Ishikawa (cell line): Measurements from ENCODE around the gene NFE2L2.

ENCODE experiments used
- CEBPB ChIP-seq: IDR thresholded peaks from 2 replicates; pipeline ENCODE4 v1.6.1; 2012
- CREB1 ChIP-seq: IDR thresholded peaks from 2 replicates; pipeline ENCODE4 v1.6.1; 2012; ENCODE audit warnings: low read depth
- EGR1 ChIP-seq: IDR thresholded peaks from 2 replicates; pipeline ENCODE4 v1.6.1; 2012
- EP300 ChIP-seq: IDR thresholded peaks from 2 replicates; pipeline ENCODE4 v1.6.1; 2012; ENCODE audit warnings: borderline replicate concordance
- FOXM1 ChIP-seq: IDR thresholded peaks from 2 replicates; pipeline ENCODE4 v1.6.1; 2012; ENCODE audit warnings: low read depth, borderline replicate concordance
- NFIC ChIP-seq: IDR thresholded peaks from 2 replicates; pipeline ENCODE4 v1.6.1; 2012
- RAD21 ChIP-seq: IDR thresholded peaks from 2 replicates; pipeline ENCODE4 v1.6.1; 2012; ENCODE audit warnings: low read depth
- TAF1 ChIP-seq: IDR thresholded peaks from 2 replicates; pipeline ENCODE4 v1.6.1; 2012; ENCODE audit warnings: low read depth, mild to moderate bottlenecking
- TCF12 ChIP-seq: IDR thresholded peaks from 2 replicates; pipeline ENCODE4 v1.6.1; 2012; ENCODE audit warnings: low read depth
- TEAD4 ChIP-seq: IDR thresholded peaks from 2 replicates; pipeline ENCODE4 v1.6.1; 2012
- YY1 ChIP-seq: IDR thresholded peaks from 2 replicates; pipeline ENCODE4 v1.6.1; 2012; ENCODE audit warnings: low read depth
- ZBTB7A ChIP-seq: IDR thresholded peaks from 2 replicates; pipeline ENCODE4 v1.6.1; 2012; ENCODE audit warnings: low read depth
- TF ChIP-seq, protein P1 (sequence below): IDR thresholded peaks from 2 replicates; pipeline ENCODE4 v1.6.1; 2012
- TF ChIP-seq, protein P2 (sequence below): IDR thresholded peaks from 2 replicates; pipeline ENCODE4 v1.6.1; 2012
- TF ChIP-seq, protein P3 (sequence below): IDR thresholded peaks from 2 replicates; pipeline ENCODE4 v1.6.1; 2012; ENCODE audit warnings: low read depth, mild to moderate bottlenecking

NFE2L2 gene

DNA sequence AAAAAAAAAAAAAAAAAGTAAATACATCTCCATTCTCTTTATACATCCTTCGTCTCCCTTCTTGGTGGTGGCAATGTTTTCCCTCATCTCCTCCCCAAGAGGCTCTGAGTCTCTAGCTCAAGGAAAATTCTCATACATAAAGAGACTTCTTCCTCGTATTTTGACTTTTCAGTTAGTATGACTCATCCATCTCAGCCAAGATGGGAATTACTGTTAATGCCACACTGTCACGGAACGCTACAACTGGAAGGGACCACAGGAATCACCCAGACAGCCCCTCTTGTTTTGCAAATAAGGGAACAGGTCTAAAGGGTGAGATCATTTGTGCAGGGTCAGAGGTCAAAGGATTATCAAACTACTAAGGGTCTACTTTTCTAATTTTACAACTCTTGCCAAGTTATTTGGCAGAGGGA, 19.5 kb downstream of the NFE2L2 start:
- TF ChIP-seq EGR1 (no peak), EP300 (no peak), YY1 (no peak), ZBTB7A (no peak), TCF12 (no peak)

DNA sequence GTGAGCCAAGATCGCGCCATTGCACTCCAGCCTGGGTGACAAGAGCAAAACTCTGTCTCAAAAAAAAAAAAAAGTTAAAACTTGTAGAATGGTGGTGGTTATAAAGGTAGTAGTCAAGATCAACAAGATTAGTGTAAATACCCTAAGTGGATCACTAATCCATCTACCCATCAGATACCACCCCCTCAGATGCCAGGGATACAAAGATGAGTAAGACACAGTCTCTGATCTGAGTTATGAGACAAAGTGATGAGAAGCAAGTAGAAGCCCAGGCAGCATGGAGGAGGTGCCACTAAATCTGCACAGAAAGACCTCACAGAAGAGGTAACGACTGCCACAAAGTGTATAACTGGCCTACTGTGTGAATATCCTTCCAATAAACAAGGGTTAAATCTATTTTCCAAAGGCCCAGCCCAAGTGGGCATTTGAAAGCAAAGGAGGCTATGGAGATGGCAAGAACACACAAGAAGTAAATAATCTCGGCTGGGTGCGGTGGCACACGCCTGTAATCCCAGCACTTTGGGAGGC, 20.2 kb downstream of the NFE2L2 start:
- TF ChIP-seq CEBPB = no peak
- no peak for TF ChIP-seq EGR1
- no peak for TF ChIP-seq EP300
- TF ChIP-seq, protein P1, sequence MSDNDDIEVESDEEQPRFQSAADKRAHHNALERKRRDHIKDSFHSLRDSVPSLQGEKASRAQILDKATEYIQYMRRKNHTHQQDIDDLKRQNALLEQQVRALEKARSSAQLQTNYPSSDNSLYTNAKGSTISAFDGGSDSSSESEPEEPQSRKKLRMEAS = no peak
- TF ChIP-seq NFIC = no peak
- TF ChIP-seq RAD21 = no peak
- TF ChIP-seq TCF12 = no peak
- TF ChIP-seq TEAD4 = no peak
- no peak for TF ChIP-seq FOXM1
- TF ChIP-seq, protein P2, sequence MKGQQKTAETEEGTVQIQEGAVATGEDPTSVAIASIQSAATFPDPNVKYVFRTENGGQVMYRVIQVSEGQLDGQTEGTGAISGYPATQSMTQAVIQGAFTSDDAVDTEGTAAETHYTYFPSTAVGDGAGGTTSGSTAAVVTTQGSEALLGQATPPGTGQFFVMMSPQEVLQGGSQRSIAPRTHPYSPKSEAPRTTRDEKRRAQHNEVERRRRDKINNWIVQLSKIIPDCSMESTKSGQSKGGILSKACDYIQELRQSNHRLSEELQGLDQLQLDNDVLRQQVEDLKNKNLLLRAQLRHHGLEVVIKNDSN = no peak
- no peak for TF ChIP-seq CREB1
- TF ChIP-seq ZBTB7A = no peak
- no peak for TF ChIP-seq TAF1
- TF ChIP-seq YY1 = no peak
- TF ChIP-seq, protein P3, sequence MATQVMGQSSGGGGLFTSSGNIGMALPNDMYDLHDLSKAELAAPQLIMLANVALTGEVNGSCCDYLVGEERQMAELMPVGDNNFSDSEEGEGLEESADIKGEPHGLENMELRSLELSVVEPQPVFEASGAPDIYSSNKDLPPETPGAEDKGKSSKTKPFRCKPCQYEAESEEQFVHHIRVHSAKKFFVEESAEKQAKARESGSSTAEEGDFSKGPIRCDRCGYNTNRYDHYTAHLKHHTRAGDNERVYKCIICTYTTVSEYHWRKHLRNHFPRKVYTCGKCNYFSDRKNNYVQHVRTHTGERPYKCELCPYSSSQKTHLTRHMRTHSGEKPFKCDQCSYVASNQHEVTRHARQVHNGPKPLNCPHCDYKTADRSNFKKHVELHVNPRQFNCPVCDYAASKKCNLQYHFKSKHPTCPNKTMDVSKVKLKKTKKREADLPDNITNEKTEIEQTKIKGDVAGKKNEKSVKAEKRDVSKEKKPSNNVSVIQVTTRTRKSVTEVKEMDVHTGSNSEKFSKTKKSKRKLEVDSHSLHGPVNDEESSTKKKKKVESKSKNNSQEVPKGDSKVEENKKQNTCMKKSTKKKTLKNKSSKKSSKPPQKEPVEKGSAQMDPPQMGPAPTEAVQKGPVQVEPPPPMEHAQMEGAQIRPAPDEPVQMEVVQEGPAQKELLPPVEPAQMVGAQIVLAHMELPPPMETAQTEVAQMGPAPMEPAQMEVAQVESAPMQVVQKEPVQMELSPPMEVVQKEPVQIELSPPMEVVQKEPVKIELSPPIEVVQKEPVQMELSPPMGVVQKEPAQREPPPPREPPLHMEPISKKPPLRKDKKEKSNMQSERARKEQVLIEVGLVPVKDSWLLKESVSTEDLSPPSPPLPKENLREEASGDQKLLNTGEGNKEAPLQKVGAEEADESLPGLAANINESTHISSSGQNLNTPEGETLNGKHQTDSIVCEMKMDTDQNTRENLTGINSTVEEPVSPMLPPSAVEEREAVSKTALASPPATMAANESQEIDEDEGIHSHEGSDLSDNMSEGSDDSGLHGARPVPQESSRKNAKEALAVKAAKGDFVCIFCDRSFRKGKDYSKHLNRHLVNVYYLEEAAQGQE = no peak

DNA sequence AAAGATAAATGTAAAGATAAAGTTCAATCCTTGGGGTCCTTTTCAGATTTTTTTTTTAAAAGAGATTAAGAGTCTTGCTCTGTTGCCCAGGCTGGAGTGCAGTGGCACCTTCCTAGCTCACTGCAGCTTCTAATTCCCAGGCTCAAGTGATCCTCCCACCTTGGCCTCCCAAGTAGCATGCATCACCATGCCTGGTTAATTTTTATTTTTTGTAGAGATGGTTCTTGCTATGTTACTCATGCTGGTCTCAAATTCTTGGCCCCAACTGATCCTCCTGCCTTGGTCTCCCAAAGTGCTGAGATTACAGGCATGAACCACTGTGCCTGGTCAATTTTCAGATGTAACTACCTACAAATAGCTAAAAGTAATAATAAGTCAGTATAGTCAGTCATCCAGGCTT, 21.1 kb downstream of the NFE2L2 start:
- TF ChIP-seq TCF12 = no peak
- TF ChIP-seq FOXM1 = no peak
- TF ChIP-seq, protein P3 = no peak
- TF ChIP-seq, protein P1 = no peak
- TF ChIP-seq, protein P2 = no peak
- TF ChIP-seq YY1 = no peak
- no peak for TF ChIP-seq TEAD4
- no peak for TF ChIP-seq EGR1
- TF ChIP-seq ZBTB7A = no peak
- no peak for TF ChIP-seq CEBPB
- no peak for TF ChIP-seq EP300

DNA sequence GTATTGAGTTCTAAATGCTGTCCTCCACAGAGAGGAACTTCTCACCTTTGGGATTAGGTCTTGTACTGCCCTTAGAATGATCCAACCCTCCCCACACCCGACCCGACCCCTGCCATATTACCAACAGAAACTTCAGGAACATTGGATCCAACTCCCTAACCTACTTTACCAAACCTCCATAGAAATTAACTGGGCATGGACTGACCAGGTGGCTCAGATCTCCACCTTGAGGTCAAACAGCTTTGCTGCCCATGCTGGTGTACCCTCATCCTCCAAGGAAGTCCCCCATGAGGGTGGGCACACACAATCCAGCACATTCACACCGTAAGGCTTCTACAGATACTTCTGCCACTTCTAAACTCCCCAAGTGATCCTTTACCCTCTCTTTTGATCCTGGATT, 21.5 kb downstream of the NFE2L2 start:
- TF ChIP-seq CREB1 = no peak
- TF ChIP-seq TAF1 = no peak
- no peak for TF ChIP-seq EP300
- no peak for TF ChIP-seq TEAD4
- TF ChIP-seq, protein P3 = no peak
- TF ChIP-seq, protein P2 = no peak
- TF ChIP-seq TCF12 = no peak
- no peak for TF ChIP-seq NFIC
- TF ChIP-seq EGR1 = no peak
- no peak for TF ChIP-seq ZBTB7A
- TF ChIP-seq, protein P1 = no peak
- TF ChIP-seq YY1 = no peak
- no peak for TF ChIP-seq FOXM1
- no peak for TF ChIP-seq CEBPB
- TF ChIP-seq RAD21 = no peak
